ENCODE results near the gene GID4.

GID4 gene

DNA sequence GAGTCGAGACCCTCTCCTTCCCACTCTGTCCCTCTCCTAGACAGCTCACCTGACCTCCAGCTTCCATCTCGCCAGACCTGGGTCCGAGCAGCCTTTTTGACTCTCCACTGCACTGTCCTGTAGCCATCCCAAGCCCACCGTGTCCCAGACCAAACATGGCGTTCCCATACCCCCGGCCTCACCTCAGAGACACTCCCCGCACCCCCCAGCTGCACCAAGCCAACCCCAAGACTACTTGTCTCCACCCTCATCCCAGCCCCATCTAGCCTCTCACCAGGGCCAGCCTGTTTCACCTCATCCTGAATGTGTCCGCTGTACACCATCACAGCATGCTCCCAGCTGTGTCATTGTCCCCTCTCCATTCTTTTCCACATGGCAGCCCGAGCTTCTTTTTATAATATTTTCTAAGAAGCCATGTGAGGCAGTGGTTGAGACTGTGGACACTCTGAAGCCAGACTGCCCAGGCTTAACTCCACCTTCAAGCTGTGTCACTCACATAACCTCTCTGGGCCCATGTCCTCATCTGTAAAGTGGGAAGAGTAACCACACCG, 70.8 kb downstream of the GID4 start:
- no peak overlapping the region for H3K4me3 ChIP-seq (ENCODE audit: control insufficient read depth, low read depth, low read length)
- no peak for DNase-seq (ENCODE audit: low read depth)
- TF ChIP-seq, protein P1, sequence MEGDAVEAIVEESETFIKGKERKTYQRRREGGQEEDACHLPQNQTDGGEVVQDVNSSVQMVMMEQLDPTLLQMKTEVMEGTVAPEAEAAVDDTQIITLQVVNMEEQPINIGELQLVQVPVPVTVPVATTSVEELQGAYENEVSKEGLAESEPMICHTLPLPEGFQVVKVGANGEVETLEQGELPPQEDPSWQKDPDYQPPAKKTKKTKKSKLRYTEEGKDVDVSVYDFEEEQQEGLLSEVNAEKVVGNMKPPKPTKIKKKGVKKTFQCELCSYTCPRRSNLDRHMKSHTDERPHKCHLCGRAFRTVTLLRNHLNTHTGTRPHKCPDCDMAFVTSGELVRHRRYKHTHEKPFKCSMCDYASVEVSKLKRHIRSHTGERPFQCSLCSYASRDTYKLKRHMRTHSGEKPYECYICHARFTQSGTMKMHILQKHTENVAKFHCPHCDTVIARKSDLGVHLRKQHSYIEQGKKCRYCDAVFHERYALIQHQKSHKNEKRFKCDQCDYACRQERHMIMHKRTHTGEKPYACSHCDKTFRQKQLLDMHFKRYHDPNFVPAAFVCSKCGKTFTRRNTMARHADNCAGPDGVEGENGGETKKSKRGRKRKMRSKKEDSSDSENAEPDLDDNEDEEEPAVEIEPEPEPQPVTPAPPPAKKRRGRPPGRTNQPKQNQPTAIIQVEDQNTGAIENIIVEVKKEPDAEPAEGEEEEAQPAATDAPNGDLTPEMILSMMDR (conservative IDR thresholded peaks at IDR 0.05; ENCODE audit: control insufficient read depth, insufficient read depth, low read depth, low read length) = no peak

DNA sequence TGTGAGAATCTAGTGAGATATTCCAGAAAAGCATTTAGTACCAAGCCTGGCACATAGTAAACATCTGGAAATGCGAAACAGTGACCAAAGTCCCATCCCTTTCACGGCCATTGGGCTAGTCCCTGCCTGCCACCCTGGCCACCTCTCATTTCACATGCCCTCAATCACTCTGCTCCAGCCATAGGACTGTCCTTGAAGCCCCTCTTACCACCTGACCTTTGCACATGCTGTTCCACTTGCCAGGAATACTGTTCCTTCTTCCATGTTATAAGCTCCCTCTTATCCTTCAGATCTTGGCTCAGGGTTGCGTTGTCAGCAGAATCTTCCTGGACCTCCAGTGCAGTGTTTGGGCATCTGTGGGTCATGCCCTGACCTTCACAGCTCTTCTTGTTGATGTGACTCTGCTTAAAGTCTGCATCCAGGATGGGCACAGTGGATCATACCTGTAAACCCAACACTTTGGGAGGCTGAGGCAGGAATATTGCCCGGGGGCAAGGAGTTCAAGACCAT, 71.5 kb downstream of the GID4 start:
- TF ChIP-seq, protein P1 (conservative IDR thresholded peaks at IDR 0.05; ENCODE audit: control insufficient read depth, insufficient read depth, low read depth, low read length) = no peak
- H3K4me3 ChIP-seq (ENCODE audit: control insufficient read depth, low read depth, low read length) = no peak overlapping the region
- DNase-seq (ENCODE audit: low read depth) = no peak

DNA sequence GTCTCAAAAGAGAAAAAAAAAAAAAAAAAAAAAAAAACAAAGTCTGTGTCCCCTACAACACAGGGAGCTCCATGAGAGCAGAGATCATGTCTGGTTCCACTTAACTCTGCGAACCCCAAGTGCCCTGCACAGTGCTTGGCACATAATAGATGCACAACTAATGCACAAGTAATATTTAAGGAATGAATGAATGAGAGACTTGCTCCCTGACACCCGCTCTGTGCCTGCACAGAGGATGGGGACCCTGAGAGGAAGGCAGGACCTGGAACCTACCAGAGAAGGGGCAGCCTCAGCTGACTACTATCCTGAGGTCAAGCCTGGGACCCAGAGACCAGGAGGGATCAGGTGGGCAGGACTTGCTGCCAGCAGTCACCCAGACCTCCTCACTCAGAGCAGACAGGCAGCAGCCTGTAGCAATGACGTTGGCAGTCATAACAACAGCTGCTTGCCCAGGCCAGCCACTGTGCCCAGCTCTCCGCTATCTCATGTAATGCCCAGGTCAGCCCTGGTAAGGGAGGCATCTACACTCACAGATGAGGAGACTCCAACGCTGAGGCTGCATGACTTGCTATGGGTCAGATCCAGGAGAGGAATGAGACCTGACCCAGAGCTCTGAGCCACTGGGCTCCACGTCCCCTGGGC, 72.2 kb downstream of the GID4 start:
- DNase-seq (ENCODE audit: low read depth) = no peak
- H3K4me3 ChIP-seq (ENCODE audit: control insufficient read depth, low read depth, low read length) = no peak overlapping the region

DNA sequence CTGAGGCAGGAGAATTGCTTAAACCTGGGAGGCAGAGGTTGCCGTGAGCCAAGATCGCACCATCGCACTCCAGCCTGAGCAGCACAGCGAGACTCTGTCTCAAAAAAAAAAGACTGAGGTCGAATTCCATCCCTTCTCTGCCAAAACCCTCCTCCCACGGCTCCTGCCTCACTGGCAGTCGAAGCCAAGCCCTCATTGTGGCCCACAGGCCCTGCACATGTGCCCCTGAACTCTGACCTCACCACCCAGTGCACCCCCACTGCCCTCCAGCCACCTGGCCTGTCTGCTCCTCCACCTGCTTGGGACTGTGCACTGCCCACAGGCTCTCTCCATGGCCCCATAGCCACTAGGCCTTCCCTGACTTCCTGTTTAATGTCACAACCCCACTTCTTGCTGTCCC, 76.3 kb downstream of the GID4 start:
- TF ChIP-seq, protein P1 (conservative IDR thresholded peaks at IDR 0.05; ENCODE audit: control insufficient read depth, insufficient read depth, low read depth, low read length) = no peak
- DNase-seq (ENCODE audit: low read depth) = no peak
- H3K4me3 ChIP-seq (ENCODE audit: control insufficient read depth, low read depth, low read length) = no peak overlapping the region

More for the DNA sequence above, 72.2 kb downstream of the GID4 start:
- TF ChIP-seq, protein P1 (conservative IDR thresholded peaks at IDR 0.05; ENCODE audit: control insufficient read depth, insufficient read depth, low read depth, low read length) = no peak

DNA sequence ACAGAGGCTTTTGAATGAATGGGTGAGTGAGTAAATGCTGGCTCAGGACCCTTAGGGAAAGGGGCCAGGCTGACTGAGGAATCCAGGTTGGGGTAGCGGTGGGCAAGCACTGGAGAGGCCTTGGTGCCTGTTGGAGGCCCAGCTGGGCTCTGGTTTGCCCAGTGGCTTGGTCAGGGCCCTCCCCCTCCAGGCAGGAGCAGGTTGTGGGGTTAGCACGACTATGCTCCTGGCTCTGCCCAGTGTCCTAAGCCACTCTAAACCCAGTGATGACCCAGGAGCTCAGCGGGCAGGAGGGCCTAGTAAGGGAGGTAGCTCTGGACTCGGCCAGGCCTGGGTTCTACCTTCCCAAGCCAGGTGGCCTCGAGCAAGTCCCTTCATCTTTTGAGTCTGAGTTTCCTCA, 76.9 kb downstream of the GID4 start:
- TF ChIP-seq, protein P1 (conservative IDR thresholded peaks at IDR 0.05; ENCODE audit: control insufficient read depth, insufficient read depth, low read depth, low read length) = no peak
- no peak for DNase-seq (ENCODE audit: low read depth)
- H3K4me3 ChIP-seq (ENCODE audit: control insufficient read depth, low read depth, low read length) = no peak overlapping the region

DNA sequence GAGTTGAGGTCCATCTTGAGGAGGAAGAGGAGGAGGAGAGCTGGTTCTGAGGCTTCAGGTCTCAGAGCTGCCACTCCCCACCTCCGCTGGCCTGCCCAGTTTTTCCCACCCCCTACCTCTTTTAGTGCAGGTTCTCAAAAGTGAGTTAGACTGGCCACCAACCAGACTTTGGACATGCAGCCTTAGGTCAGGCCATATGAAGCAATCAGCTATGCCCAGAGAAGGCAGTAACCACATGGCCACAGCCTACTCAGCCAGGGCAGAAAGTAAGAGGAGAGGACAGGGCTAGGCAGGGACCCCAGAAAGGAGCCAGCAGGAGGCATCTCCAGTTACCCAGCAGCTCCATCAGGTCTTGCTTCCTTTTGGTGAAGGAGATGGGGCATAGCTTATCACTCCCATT, 78.3 kb downstream of the GID4 start:
- no peak overlapping the region for H3K4me3 ChIP-seq (ENCODE audit: control insufficient read depth, low read depth, low read length)
- TF ChIP-seq, protein P1 (conservative IDR thresholded peaks at IDR 0.05; ENCODE audit: control insufficient read depth, insufficient read depth, low read depth, low read length) = no peak
- DNase-seq (ENCODE audit: low read depth) = no peak

Measured in fibroblast of mammary gland (primary cell).